Measurements from ENCODE around the gene KRT35.

KRT35 gene

DNA sequence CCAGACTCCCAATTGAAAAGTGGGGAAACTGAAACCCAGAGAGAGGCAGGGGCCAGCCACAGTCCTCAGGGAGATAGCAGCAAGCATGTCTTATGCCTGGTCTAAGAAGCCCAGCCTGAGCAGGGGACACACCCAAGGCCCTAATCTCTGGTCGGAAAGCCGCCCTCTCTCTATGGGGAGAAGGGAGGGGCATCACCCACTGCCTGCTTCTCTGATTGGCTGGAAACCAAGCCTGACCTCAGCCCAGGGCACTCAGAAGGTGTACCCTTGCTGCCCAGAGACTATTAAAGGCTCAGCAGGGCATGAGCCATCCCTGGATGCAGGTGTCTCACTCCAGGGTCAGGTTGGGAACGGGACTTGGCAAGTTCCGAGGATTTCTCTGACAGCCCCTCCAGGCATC lies 30.2 kb upstream of the KRT35 start:
- DNase-seq: no peak

DNA sequence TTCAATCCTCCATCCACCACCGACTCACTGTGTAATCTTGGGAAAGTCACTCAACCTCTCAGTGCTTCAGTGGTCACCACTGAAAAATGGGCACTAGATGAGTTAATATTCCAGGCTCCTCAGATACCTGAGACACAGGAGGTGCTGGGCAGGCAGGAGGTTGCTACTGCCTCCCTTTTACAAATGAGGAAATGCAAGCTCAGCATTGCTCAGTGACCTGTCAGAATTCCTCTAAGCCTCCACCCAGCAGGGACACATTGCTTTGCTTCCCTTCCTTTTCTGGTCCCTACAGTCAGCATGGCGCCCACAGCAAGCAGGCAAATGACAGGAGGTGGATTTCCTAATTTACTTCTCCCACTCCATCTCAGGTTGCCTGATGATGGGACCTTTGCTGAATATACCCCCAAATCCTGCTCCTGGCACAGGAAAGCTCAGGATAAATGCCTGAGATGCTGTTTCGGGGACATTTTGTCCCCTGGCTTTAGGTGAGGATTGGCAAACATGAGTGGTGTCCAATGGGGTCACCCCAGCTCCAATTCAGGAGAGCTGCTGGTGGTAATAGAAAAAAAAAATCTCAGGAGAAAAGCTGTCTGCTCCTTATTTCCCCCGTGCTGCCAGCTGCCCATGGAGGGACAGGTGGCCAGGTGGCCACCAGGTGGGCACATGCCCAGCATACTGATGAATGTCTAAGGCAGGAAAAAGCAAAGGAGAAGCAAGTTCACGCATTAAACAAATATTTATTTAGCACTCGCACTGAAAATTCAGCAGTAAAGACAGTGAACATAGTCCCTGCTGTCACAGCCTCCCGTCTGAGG lies 29.5 kb upstream of the KRT35 start:
- no peak for DNase-seq

DNA sequence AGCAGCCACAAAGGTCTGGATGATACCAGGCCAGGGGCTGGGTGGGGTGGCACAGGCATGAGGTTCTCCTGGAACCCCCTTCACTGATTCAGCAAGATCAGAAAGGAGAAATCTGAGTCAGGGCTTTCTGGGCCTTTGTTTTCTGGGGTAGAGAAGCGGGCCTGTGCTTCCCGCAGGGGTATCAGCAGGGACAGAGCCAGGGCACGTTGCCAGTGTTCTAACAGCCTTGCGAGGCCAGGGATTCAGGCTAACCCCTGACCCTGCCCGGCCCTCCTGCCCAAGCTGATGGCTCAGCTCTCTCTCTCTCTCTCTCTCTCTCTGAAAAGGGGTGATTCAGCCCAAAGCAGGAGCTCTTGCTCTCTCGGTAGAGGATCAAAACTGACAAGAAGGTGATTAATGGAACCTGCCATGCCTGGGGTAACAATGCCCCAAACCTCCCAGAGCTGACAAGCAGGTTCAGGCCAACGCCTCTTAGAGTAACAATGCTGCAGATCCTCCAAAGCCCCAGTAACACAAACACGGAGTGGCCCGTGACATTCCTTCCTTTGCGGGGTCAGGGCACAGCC lies 26.4 kb upstream of the KRT35 start:
- no peak for DNase-seq

DNA sequence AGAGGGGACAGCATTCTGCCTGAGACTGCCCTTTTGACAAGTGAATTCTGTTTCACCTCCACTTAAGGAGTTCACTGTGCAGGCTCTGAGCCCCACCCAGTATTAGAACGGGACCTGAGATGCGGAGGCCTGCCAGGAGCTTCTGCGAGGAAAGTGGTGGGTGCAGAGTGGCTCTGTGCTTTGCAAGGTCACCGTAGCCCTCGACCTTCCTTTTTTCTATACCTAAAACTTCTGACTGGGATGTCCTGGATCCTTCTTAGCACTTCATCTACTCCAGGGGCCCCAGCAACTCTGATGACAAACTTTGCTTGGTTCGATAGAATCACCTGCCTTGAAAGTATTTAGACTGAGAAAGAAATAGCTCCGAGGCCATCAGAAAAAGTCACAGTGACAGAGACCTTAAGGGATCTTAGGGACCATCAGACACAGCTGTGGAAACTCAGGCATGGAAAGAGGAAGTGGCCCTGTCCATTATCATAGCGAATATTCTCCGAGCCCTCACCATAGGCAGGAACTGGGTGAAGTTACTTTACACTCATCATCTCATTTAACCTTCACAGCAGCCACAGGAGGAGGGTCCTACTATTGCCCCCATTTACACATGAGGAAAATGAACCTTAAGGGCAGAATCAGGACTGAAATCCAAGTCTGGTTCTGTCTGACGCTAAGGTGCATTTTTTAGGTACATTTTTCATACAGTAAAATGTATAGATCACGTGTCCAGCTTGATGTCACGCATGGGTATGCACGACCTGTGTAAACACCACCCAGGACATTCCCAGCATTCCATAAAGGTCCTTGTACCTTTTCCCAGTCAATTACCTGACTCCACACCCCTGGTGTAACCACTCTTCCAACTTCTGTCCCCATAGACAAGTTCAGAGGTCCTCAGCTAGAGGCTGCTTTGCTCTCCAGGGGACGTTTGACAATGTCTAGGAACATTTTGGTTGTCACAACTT lies 25.1 kb upstream of the KRT35 start:
- DNase-seq: no peak

DNA sequence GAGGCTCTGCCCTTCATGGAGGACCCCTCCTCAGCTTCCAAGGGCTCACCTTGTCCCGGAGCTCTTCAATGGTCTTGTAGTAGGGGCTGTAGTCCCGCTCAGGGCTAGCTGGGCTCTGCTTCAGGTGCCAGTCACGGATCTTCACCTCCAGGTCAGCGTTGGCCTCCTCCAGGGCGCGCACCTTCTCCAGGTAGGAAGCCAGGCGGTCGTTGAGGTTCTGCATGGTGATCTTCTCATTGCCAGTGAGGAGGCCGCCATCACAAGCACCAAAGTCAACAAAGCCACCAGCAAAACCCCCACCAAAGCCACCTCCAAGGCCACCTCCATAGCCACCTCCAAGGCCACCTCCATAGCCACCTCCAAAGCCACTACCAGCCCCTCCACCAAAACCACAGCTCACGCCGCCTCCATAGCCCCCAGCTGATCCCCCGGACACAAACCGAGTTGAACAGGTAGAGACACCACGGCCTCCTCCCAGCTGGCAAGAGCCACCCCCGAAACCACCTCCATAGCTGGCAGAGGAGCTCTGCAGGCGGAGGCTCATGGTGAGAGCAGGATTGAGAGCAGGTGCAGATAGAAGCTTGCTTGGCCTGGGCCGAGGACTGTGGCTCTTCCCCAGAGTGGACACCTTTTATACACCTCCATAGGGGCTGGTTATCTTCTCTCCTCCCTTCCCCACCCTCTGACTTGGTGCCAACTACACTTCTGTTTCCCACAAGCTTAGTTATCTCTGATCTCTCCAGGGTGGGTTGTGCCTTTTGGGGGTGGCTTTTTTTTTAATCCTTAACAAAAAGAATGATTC lies 24.3 kb upstream of the KRT35 start, which contains the start of gene KRT13:
Gene KRT13 (minus strand): TSS at position 606 of the 802 bp plus-strand sequence. CDS start 62 bp downstream, at position 544.
- no peak for DNase-seq

DNA sequence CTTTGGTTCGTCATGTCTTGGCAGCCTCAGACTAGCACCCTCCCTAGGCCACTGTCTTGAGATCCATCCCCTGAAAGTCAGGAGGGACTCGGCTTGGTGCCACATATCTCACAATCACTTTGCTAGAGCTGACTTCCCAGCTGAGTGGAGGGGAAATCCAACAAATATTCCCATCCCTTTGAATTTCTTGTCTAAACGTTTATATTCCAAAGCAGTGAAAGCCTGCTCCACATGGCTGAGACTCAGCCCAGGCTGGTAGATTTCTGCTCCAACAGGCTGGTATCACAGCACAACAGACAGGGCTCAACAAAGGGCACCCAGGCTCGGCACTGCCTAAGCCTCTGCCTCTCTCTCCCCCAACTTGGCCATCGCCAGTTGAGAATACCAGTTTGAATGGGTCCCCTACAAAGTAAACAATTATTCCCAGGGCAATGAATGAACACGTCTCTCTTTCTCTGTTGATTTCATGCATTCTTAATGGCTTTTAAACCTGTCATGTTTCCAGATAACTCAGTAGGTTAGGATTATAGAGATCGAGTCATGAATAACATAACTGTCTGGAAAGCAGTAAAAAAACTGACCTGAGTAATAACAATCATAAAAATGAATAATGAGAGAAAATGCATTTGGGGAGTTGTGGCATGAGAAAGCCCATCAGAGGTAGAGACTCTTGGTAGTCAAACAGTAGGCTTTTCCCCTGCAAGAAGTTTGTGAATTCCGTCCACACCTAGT lies 23.5 kb upstream of the KRT35 start:
- DNase-seq: no peak

DNA sequence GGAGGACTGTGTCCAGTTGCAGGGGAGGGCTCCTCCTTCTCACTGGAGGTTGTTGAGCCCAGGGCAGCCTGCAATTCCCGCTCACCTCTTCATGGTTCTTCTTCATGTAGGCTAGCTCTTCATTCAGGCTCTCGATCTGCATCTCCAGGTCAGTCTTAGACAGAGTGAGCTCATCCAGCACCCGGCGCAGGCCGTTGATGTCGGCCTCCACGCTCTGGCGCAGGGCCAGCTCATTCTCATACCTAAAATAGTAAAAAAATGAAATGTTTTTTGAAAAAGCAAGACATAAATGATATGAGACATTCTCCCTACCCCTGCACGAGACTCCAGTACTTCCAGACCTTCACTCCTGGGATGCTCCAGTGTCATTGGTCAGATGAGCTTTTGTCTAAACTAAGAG lies 22.3 kb upstream of the KRT35 start:
- no peak for DNase-seq

DNA sequence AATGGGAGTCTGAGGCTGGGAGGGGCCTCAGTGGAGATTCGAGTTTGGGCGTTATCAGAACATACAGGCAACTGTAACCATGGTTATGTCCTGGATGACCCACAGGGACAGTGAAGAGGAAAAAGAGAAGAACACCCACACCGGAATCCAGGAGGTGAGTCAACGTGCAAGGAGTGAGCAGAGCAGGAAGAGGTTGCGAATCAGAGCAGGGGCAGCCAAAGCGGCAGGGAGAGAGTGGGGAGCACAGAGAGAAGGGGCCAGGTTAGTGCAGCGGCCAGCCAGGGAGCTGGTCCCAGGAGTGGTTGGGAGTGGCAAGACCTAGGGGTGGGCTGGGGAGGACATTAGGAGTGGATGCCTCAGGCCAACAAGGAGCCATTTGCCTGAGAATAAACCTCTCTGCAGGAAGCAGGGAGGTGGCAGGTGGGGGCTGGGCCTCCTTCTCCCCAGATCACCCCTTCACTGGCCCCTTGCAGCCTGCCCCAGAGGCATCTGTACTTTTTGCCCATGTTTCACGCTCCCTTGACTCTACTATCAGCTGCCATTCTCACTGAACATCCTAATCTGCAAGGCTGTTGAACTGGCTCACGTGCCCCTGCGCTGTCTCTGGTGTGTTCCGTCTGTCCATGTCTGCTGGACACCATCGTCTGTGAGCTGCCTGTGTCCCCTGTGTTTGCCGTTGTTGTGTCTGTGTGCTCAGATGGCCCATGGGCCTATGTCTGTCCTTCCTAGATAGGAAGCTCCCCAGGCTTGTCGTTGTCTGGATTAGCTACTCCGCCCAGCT lies 19.4 kb upstream of the KRT35 start:
- no peak for DNase-seq

DNA sequence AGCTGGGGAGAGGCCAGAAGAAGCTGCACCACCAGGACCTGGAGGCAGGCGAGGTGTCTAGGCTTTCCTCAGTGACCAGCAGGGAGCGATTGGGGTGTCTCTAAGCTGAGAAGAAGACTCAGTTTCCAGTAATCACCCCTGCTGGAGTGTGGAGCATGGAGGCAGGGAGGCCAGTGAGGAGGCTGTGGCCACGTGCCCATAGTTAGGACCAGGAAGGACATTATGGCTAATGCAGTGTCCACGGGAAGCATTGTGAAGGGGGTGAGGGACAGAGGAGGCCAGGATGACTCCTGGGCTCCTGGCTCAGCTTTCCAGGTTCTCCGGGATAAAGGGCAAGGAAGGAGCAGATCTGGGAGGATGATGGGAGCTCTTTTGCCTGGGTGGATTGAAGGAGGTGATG lies 18.8 kb upstream of the KRT35 start:
- no peak for DNase-seq

DNA sequence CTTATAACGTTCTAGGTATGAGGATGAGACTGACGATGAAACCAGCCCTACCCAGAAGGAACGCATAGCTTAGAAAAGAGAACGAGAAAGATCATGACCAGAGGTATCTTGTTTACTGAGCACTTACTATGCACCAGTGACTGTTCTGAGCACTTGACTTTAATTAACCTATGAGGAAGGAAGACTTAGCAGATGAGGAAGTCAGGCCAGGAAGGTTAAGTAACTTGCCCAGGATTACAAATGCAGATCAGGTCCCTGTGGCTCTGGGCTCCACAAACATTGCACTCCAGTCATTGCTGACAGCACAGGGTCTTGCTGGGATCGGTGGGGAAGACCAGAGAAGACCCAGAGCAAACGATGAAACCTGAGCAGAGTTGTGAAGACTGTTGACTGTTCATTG lies 17.3 kb upstream of the KRT35 start:
- DNase-seq: no peak

DNA sequence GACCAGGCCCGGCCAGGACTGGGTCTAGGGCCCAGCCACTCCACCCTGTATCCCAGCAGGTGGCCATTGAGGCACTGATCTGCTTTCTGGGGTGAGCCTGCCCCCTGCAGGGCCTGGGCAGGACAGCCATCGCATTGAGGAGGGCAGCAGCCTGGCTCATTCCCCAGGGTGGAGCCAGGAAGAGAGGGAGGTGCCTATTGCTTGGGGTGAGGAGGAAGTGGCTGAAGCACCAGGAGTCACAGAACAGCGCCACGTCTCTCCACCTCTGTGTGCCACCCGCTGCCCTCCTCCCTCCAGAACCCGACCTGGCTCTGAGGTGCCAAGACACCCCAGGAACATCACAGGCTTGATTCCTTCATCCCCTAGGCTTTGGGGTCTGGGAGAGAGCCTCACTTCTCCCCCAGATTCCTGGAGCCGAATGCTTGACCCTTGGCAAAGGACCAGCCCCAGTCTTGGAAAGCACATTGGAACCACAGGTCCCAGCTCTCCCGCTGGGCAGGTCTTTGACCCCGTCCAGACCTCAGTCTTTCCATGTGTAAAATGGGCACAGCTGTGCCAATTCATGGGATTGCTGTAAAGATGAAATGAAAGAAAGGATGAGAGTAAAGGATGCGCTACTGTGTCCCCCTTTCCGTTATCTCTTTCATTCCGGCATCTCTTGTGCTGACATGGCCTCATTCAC lies 16.0 kb upstream of the KRT35 start:
- DNase-seq: no peak

DNA sequence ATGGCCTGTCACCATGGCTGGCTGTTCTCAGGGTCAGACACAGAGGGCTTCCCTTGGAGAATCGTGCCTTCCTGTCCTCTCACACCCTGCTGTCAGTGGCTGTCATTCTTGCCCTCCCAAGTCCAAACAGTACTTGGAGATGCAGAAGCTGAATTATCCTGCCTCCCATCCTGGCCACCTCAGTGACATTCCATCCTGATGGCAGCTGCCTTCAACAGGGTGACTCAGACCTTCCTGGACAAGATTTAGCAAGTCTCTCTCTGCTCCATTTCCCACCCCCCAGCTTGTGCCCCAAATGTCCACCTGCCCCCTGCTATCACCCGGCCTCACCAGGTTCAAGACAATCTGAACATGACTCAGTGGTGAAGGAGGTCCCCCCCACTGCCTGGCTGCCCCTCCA lies 13.6 kb upstream of the KRT35 start:
- no peak for DNase-seq

DNA sequence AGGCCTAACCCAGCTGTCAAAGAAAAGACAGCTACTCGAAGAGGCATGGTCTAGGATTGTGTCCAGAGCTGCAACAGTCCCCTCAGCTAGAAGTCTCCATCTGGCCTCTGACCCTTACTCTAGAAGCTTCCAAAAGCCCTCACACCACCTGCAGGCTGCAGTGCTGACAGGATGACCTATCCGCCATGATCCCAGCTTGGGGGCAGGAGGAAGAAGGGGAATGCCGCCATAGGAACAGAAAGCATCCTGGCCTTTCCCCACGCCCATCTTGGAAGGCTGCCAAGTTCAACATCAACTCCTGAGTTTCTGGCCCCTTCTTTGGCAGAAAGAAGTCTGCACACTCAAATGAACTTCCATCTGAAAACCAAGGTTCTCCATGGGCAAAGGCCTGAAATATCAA lies 11.8 kb upstream of the KRT35 start:
- no peak for DNase-seq

DNA sequence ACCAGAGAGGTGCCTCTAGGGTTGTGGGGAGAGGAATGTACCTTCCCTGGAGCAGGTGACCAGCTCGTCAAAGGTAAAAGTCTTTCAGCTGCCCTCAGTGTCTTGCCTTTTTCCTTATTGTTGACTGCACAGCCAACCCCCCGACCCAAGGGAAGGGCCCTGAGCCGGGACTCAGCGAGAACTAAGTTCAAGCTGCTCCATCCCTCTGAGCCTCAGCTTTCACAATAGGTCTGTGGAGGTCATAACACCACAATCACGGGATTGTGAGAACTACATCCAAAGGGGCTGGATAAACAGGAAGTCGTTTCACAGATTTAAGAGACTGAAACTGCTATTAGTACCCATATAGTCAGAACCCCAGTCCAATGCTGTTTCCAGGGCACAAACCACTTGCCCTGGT lies 11.4 kb upstream of the KRT35 start:
- DNase-seq: no peak

DNA sequence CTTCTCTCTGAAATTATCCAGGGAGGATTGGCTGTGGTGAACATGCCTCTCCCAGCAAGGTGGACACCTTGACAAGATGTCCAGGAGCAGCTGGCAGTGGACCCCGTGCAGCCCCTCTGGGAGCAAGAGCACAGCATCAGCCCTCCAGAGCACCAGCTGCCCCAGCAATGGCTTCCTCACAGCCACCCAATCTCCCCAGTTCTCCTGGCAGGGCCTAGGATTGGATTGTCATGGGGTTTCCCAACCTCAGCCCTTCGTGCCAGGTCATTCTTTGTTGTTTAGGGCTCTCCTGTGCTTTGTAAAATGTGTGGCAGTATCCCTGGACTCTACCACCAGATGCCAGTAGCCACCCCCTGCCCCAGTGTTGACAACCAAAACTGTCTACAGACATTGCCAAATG lies 10.5 kb upstream of the KRT35 start:
- no peak for DNase-seq

DNA sequence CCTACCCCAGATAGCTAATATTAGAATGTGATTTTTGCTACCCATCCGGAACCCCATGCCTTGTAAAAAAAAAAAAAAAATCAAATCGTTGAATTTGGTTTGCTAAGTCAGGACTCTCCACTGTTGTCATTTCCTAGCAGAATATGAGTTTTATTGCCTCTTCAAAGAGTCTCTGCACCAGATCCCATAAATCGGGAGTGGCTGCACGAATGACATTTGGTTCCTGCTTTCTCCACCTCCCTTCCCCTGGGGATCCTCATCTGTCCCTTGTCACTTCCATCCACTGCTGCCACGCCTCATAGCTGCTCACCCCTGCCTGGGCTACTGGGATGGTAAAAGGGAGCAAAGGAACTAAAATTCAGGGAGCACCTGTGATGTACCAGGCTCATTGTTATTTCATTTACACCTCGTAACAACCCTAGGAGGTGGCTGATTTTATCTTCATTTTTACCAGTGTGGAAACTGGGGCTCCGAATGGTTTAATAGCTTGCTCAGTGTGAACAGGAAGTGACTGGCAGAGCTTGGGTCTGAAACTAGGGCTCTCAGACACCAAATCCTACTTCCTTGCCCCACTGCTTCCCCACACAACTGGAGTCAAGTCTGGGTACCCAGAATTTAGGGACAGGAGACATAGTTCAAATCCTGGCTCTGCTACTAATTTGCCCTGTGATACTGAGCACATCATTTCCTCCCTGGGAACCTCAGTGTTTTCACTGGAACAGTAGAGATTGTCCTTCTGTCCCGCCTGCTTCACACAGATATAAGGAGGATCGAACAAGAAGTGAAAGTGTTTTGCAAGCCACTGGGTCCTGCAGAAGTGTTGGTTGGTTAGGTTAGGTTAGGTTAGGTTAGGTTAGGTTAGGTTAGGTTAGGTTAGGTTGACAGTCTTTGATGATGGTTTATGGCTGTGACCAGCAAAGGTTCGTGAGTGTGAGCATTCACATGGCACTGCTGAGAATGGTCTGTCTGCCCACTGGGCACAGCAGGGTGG lies 9.3 kb upstream of the KRT35 start:
- DNase-seq: no peak

DNA sequence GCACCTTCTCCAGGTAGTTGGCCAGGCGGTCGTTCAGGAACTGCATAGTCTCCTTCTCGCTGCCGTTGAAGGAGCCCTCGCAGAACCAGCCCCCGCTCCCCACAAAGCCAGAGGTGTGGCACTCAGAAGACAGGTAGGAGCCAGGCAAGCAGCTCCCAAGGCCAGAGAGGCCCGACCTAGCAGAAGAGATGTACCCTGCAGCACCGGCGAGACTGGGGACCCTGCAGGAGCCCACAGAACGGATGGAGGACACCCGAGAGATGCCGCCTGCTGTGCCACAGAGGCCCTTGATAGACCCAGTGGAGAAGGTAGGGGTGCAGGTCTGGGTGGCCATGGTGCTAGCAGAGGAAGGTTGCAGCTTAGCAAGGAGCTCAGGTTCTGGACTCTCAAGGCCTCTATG lies 8.6 kb upstream of the KRT35 start, which contains the start of gene KRT36:
Gene KRT36 (minus strand): TSS at position 380 of the 400 bp plus-strand sequence. CDS start 46 bp downstream, at position 334.
- no peak for DNase-seq

DNA sequence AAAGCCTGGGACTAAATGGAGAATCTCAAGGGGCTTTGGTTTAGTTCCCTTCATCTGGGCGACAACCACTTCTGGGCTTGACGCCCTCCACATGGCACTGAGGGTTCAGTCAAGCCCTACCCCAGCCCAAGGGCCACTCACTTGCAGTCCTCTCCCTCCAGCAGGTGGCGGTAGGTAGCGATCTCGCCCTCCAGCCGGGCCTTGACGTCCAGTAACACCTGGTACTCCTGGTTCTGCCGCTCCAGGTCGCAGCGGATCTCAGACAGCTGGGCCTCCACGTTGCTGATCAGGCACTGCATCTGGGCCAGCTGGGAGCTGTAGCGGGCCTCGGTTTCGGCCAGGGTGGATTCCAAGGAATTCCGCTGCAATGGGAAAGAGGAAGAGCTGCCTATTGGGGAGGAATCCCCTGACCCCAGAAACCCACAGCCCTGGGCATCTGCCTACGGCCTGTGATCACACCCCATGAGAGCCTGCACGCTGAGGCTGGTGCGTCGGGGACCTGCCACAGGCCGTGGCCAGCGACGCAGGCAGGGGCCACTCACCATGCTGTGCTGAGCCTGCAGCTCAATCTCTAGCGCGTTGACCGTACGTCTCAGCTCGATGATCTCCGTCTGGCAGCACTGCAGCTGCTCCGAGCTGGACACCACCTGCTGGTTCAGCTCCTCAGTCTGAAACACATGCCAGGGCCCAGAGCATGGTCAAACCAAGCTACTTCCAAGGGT lies 6.0 kb upstream of the KRT35 start:
- DNase-seq: no peak

Data from NCI-H187 treated with DMSO at 0.1 percent for 48 hours (cell line).